HEK293 (cell line): ENCODE measurements around the gene TOMM7.
"Not testable (repeated sequence)": the region's sequence is repeated elsewhere in the genome, so short reads cannot be mapped to it uniquely, and the experiment has no call there.

ENCODE experiments used
- CTCF ChIA-PET: fragments of 350-600 bp; formaldehyde crosslinking; extraction: SDS; loops from one replicate; lab custom pipeline; 2021; ENCODE audit warnings: antibody characterized with exemption; lab: Yijun Ruan, JAX
- POLR2A ChIA-PET: fragments of 300-600 bp; formaldehyde crosslinking; extraction: SDS; loops from one replicate; lab custom pipeline; 2020; ENCODE audit warnings: antibody characterized with exemption, inconsistent platforms; lab: Yijun Ruan, JAX
- H3K27ac ChIP-seq: fragments of 200-500 bp; sonication (Bioruptor generic); 2 replicates; pipeline ENCODE4 v1.5.1; 2014; ENCODE audit warnings: low read depth, low read length, control low read depth, inconsistent platforms; ENCODE audit errors: extremely low read depth
- H3K36me3 ChIP-seq, 2 experiments: fragments of 200-500 bp in 1 of 2; sonication (Bioruptor generic) in 1 of 2; 1 replicate in 1 of 2; 2 replicates in 1 of 2; pipeline ENCODE4 v1.5.1; 2014 to 2017; ENCODE audit warnings: inconsistent platforms in 2 of 2, low read length in 2 of 2; ENCODE audit not compliant: control insufficient read depth in 2 of 2, insufficient read depth in 1 of 2
- H3K4me1 ChIP-seq: fragments of 200-500 bp; sonication (Bioruptor generic); 2 replicates; pipeline ENCODE4 v1.5.1; 2014; ENCODE audit warnings: mild to moderate bottlenecking, low read length, inconsistent platforms; ENCODE audit not compliant: control insufficient read depth, insufficient read depth
- H3K4me3 ChIP-seq: 2 replicates; pipeline ENCODE4 v1.5.1; 2011; ENCODE audit warnings: low read depth, mild to moderate bottlenecking, control low read depth, low read length, moderate library complexity
- H3K9me3 ChIP-seq: fragments of 200-500 bp; sonication (Bioruptor generic); 2 replicates; pipeline ENCODE4 v1.5.1; 2014; ENCODE audit warnings: low read depth, low read length, inconsistent platforms; ENCODE audit not compliant: control insufficient read depth, insufficient read depth
- BCL11B ChIP-seq: fragments of 450-650 bp; formaldehyde crosslinking; IDR thresholded peaks from 2 replicates; pipeline ENCODE4 v1.5.1; 2016; ENCODE audit warnings: low read depth, missing biosample characterization, missing genetic modification characterization
- CTCF ChIP-seq: fragments of 450-650 bp; formaldehyde crosslinking; IDR thresholded peaks from 2 replicates; pipeline ENCODE4 v1.5.1; 2016; ENCODE audit warnings: missing biosample characterization, missing genetic modification characterization
- HOXA7 ChIP-seq: sonication (generic); formaldehyde crosslinking; IDR thresholded peaks from 2 replicates; pipeline ENCODE4 v1.8.1; 2022; ENCODE audit warnings: missing genetic modification reagents, borderline replicate concordance
- PRDM2 ChIP-seq: fragments of 450-650 bp; formaldehyde crosslinking; IDR thresholded peaks from 2 replicates; pipeline ENCODE4 v1.5.1; 2016; ENCODE audit warnings: missing biosample characterization, missing genetic modification characterization, borderline replicate concordance
- YY2 ChIP-seq: fragments of 450-650 bp; formaldehyde crosslinking; IDR thresholded peaks from 2 replicates; pipeline ENCODE4 v1.5.1; 2016; ENCODE audit warnings: missing biosample characterization, missing genetic modification characterization
- ZBTB44 ChIP-seq: fragments of 450-650 bp; IDR thresholded peaks from 2 replicates; pipeline ENCODE4 v1.5.1; 2018; ENCODE audit warnings: missing biosample characterization, mild to moderate bottlenecking, missing genetic modification characterization
- ZNF10 ChIP-seq: fragments of 450-650 bp; formaldehyde crosslinking; IDR thresholded peaks from 2 replicates; pipeline ENCODE4 v1.5.1; 2017; ENCODE audit warnings: missing biosample characterization, missing genetic modification characterization
- ZNF121 ChIP-seq: fragments of 450-650 bp; formaldehyde crosslinking; IDR thresholded peaks from 2 replicates; pipeline ENCODE4 v1.5.1; 2016; ENCODE audit warnings: missing biosample characterization, missing genetic modification characterization
- ZNF132 ChIP-seq: fragments of 450-650 bp; formaldehyde crosslinking; IDR thresholded peaks from 2 replicates; pipeline ENCODE4 v1.5.1; 2017; ENCODE audit warnings: missing biosample characterization, missing genetic modification characterization, borderline replicate concordance
- ZNF169 ChIP-seq: fragments of 450-650 bp; formaldehyde crosslinking; IDR thresholded peaks from 2 replicates; pipeline ENCODE4 v1.5.1; 2016; ENCODE audit warnings: missing biosample characterization, missing genetic modification characterization
- ZNF335 ChIP-seq: fragments of 450-650 bp; formaldehyde crosslinking; conservative IDR thresholded peaks from 2 replicates; pipeline ENCODE4 v1.5.1; 2016; ENCODE audit warnings: missing biosample characterization, missing genetic modification characterization
- ZNF658 ChIP-seq: fragments of 450-650 bp; formaldehyde crosslinking; IDR thresholded peaks from 2 replicates; pipeline ENCODE4; 2016; ENCODE audit warnings: missing biosample characterization, missing genetic modification characterization
- ZNF768 ChIP-seq: fragments of 450-650 bp; formaldehyde crosslinking; IDR thresholded peaks from 2 replicates; pipeline ENCODE4 v1.5.1; 2018; ENCODE audit warnings: missing biosample characterization, mild to moderate bottlenecking, missing genetic modification characterization
- ZNF785 ChIP-seq: fragments of 450-650 bp; formaldehyde crosslinking; IDR thresholded peaks from 2 replicates; pipeline ENCODE4 v1.5.1; 2016; ENCODE audit warnings: missing biosample characterization, missing genetic modification characterization
- ZNF843 ChIP-seq: fragments of 450-650 bp; formaldehyde crosslinking; IDR thresholded peaks from 2 replicates; pipeline ENCODE4 v1.5.1; 2016; ENCODE audit warnings: missing biosample characterization, missing genetic modification characterization
- ZSCAN16 ChIP-seq: fragments of 450-650 bp; formaldehyde crosslinking; IDR thresholded peaks from 2 replicates; pipeline ENCODE4 v1.5.1; 2016; ENCODE audit warnings: missing biosample characterization, missing genetic modification characterization

The TOMM7 gene

GRCh38 chr7:22850394-22850793 is 27.7 kb upstream of the TOMM7 start:
- H3K27ac ChIP-seq, H3K4me3 ChIP-seq, H3K36me3 ChIP-seq, H3K9me3 ChIP-seq, H3K4me1 ChIP-seq, POLR2A ChIA-PET: not testable (repeated sequence)
- 0 out of 2 replicates have a peak, but pooled peaks have one; percentile 50 for TF ChIP-seq ZNF121 (tag by site-specific recombination)
- CTCF ChIA-PET, result interaction anchor here (1.9 to 3.2 kb wide), 2 partner anchors 10 to 205 kb away, joined by 11 to 13 read pairs; no protein-coding TSS in a partner anchor

DNA sequence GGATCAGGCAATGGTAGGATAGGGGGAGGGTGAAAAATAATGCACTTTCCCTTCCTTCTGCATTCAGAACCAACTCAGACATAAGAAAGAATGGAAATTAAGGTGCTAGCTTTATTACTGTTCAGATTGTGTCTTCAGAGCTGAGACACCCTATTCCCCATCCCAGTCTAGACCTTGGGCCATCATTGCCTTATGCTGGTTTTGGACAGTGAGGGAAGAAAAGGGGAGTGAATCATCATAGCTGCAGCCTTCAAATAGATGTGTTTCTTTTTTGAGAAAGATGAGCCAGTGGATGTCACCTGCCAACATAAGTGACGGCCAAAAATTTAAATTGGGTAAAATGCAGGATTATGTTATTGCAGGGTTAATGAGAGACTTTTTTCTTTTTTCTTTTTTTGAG is 27.0 kb upstream of the TOMM7 start:
- no peak for TF ChIP-seq ZSCAN16 (tag by site-specific recombination)
- TF ChIP-seq ZNF132, result no peak
- CTCF ChIA-PET, result interaction anchor here (0.6 to 3.2 kb wide), 4 partner anchors 11 to 206 kb away, joined by 3 to 13 read pairs (median 8); no protein-coding TSS in a partner anchor

DNA sequence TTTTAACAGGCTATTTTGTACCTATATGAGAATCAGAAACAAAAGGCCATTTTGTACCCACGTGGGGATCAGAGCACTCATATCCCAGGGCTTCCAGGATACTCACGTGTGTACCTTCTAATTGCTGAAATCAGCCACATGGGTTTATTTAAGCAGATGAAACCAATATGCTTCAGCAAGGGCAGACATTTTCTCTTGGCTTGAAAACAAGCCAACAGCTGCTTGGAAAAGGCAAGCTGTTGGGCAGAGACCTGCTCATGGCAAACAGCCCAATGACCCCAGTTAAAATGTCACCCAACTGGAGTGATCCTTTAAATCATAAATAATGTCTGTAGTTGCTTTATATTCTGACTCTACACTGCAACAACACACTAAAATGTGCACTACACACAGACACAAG is 26.5 kb upstream of the TOMM7 start:
- Histone ChIP-seq H3K27ac (no peak overlapping the region), H3K36me3 (no peaks in the 10 kb centered on the region), H3K4me1 (no peaks in the 10 kb centered on the region; the same call in 1 of the 2 replicates), H3K9me3 (no peaks in the 10 kb centered on the region), H3K4me3 (no peak overlapping the region)
- CTCF ChIA-PET, result interaction anchor here (0.6 to 3.2 kb wide), 3 partner anchors 23 to 206 kb away, joined by 3 to 13 read pairs (median 4); no protein-coding TSS in a partner anchor
- POLR2A ChIA-PET, result no interaction called here
- TF ChIP-seq PRDM2 (tag by site-specific recombination), result no peak
- TF ChIP-seq CTCF, result no peak
- TF ChIP-seq ZNF843 (tag by site-specific recombination), result no peak
- no peak for TF ChIP-seq ZNF785 (tag by site-specific recombination)
- TF ChIP-seq BCL11B (tag by site-specific recombination), result no peak
- no peak for TF ChIP-seq ZNF768 (tag by site-specific recombination)
- no peak for TF ChIP-seq ZNF658 (tag by site-specific recombination)
- TF ChIP-seq ZNF10, result no peak
- TF ChIP-seq HOXA7, result no peak
- TF ChIP-seq ZNF335, result no peak
- no peak for TF ChIP-seq YY2 (tag by site-specific recombination)
- TF ChIP-seq ZBTB44 (tag by site-specific recombination), result no peak
- TF ChIP-seq ZNF169, result no peak

More for the DNA sequence above, 27.0 kb upstream of the TOMM7 start:
- Histone ChIP-seq H3K36me3 (no peaks in the 10 kb centered on the region), H3K4me3 (no peak overlapping the region), H3K27ac (no peak overlapping the region), H3K4me1 (no peaks in the 10 kb centered on the region; the same call in 1 of the 2 replicates), H3K9me3 (no peaks in the 10 kb centered on the region)
- POLR2A ChIA-PET, result no interaction called here
